ENCODE results near the gene MUC15.

Gene MUC15

DNA sequence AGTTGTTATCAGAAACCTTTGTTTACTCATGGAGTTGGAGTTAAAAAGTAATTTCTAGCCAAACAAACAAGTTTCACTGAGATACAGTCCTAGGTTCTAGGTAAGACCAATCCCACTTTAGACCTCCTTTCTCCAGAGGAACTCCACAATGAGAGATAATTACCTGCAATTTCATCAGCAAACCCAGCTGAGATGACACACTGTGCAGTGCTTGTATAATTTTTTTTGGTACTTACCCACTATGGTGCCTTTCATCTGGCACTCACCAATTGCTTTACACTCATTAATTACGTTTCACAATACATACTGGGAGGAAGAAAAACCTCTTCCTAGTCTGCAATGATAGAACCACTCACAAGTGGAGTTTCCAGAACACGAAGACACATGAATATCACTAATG, 1.8 kb upstream of the MUC15 start:
- DNase-seq: no peak

DNA sequence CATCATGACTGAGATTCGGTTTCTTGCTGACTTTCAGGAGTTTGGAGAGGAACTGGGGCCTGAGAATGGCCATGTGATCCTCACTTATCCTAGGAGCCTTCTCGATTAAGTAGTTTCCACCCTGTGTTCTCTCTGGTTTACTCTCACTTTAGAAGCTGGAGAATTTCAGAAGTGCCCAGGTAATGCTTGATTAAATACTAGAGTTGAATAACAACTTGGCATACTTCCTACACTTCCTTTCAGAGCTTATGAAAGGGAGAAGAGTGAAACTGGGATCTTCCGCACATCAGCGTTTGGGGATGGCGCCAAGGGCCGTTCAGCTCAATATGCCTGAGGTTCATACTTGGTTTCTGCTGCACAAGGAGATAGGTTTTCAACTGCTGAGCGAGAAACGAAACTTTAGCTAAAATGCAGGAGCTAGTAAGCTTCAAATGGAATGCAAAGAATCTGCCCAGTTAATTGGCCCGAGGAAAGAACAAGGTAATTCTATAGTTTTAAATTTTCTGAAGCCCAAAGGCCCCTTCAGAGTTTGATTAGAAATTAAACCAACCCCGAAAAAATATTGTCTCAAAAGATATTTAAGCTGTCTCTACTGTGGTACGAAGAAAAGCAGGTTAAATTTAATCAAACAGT, 823 bp upstream of the MUC15 start:
- DNase-seq: no peak

DNA sequence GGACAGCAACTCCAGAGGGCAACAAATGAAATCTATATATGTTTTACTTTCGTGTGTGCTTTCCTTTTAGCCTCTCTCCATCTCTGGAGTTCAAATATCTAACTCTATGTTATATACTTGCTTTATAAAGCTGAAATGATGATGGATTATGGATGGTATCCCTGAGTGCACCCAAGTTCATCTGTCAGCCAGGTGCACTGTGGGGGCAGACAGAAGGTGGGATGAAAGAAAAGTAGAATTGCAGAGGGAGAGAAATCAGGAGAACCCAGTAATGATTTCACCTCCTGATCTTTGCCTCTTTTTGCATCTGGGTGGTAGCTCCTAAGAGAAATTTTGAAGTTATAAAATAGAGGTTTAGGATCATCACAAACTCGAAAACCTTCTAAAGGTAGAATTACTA, 2.4 kb downstream of the MUC15 start:
- no peak for DNase-seq

DNA sequence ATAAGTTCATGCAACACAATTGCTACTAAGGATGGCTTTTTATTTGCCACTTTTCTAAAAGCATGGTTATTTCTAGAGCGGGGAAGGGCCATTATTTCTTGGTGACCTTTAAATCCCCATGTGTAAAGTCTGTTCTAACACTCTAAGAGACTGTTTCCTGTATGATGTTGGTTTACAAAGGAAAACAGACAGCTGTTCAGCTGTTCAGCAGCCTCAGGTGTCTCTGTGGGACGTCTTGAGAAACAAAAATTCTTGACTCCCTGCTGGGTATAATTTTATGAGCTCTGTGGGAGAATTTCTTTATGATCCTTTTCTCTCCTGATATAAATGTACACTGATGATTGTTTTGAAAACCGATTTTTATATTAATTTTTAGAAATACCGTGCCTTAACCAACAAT, 13.9 kb downstream of the MUC15 start:
- DNase-seq: no peak

DNA sequence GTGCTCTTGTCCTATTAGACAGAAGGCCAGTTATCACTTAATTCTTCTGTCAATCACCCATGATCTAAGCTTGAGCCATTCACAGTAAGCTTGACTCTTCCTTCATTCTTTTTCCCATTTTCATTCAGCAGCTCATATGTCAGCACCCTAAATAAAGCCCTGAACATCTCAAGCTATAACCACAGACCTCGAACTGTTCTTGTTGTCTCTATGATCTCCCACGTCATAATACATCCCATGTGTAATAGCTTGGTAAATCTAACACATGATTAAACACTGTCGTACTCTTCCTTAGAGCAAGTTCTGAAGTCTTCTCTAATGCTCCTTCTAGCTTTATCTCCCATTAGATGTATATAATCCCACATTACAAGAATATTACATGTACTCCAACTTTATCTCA, 14.4 kb downstream of the MUC15 start:
- DNase-seq: no peak

DNA sequence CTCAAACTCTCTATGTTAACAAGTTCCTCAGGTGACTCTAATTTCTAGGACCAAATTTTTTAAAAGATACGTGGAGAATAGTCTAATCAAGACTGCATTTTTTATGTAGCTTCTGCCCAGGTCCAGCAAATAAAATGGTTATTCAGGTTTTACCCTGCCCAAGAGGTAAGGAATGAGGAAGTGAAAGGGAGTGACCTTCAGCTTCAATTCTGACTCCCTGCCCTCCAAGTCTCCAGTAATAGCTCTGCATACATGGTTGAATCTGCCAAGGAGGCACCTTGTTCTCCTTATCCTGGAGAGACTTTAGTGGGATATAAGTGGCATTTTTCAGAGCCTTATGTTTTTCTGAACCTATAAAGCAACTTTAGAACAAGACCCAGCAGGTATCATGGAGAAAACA, 15.5 kb downstream of the MUC15 start:
- no peak for DNase-seq

DNA sequence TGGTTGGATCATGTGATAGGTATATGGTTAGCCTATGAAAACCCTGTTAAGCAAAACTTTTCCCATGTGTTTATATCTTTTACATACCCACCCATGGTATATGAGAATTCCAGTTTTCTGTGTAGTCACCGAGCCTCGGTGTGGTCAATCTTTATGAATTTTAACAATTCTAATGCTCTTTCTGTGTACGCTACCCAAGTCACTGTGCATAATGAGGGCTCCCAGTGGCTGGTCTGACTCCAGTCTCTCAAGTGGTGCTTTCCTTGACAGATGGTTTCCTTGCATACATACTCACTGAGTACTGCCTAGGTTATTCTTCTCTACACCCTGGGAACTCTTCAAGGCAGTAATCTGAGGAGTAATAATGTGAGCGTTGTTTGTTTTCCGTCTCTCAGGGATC, 17.6 kb downstream of the MUC15 start:
- no peak for DNase-seq

DNA sequence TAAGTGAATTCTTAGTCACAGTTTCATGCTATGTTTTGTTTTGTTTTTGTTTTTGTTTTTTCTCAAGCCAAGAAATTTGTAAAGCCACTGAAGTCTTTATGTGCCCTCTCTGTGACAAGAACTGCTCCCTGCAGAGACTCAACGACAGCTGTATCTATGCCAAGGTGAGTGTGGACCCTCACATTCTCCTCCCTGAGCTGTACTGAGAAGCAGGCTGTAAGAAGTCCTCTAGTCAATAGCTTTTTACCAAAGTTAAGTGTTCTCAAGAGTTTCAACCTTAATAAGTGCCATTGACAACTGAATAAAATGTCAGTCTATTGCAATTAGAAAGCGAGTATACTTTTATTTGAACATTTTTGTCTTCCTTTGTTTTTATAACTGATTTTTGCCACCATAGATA, 18.9 kb downstream of the MUC15 start:
- no peak for DNase-seq

DNA sequence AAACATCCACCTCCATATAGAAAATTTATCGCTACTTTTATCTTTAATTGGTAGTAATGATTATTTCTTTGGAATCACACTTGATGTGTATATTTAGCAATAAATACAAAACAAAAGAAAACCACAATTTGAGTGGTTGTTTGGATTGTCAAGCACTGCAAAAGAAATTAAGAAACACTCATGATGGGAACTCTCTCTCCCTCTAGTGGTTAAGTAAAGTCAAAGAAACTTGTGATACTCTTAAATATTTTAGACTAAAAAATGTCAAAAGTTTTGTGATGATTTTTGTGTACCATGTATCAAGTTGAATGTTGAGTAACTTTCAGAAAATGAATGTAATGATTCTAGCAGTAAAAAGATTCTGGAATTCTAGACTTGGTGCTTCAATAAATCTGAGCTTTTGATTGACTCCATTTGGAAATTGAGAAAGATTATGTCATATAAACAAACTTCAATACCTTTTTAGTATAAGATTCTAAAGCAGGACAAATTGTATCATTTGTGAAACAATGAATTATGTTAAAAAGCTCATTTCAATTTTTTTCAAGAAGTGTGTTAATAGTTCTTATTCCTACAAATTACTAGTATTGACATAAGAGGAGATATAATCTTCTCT, 20.8 kb downstream of the MUC15 start:
- no peak for DNase-seq

DNA sequence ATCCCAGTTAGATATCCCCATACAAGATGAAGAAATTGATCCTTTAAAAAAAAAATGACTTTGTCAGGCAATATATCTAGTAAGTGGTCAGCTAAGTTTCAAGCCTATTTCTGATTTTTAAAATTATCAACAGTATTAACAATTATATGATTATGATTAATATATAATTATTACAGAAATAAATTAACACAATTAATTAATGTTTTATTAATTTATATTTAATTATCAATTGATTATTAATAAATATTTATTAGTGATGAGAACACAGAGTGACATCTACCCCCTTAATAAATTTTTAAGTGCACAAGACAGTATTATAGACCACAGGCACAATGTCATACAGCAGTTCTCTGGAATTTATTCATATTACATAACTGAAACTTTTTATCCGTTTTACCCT, 22.0 kb downstream of the MUC15 start:
- DNase-seq: no peak

DNA sequence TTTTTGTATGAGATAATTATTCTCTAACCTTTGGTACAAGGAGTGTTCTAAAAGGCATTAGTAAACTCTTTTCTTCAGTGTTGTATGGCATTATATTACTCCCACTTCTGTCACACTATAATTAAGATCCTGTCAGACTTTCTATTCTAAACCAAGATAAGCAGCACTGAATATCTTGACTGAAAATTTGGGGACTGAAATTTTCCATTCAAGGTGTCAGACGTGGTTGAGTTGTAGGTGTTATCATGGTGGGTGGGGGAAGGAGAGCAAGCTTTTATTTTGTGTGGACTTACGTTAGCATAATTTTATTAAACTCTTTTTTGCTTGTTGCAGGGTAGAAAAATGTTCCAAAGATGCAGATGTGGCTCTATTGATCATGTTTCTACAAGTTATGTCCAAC, 22.9 kb downstream of the MUC15 start:
- DNase-seq: no peak

DNA sequence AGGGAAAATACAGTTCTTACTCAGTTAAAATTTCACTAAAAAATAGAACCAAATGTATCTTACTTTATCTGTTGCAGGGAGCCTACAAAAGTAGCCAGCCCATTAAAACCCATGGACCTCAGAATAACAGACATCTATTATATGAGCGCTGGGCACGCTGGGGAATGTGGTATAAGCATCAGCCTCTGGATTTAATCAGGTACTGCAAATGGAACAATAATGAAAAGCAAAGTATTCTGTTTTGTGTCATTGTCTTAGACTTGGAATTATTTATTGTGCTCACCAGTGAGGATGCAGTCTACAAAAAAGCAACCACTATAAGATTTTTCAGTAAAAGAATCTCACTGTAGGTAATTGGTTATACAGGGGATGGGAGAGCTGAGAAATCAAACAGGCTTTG, 30.2 kb downstream of the MUC15 start:
- no peak for DNase-seq

DNA sequence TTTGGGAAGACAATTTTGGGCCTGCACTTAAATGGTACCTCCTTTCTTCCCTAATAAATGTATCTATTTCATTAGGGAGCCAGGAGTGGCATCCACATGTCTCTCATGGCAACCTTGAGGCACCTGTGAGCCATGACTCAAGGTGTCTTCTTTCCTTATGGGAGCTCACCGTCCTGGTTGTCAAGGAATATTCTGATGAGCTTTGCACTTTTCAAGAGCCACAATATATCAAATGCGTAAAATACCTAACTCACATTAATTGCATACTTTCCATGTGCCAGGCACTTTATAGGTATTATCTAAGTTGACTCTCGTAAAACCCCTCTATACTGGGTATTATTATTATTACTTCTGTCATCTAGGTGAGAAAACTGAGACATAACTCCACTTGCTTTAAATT, 32.5 kb downstream of the MUC15 start:
- DNase-seq: no peak

DNA sequence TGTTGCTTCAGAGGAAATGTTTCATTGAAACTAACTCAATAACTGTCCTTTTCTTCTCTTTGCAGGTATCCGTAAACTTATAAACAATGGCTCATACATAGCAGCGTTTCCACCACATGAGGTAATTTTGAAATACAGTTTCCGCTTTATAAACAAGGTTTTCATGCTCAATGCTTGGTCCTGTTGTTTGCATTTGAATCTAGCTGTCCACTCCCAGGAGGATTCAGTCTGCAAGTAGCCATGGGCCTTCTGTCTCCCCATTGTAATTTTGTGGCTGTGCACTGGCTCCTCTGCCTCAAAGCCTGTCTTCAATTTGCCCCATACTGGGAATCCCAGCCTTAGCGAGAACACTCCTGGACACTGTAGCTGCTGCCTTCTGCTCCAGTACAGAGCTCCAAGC, 34.7 kb downstream of the MUC15 start:
- DNase-seq: no peak

DNA sequence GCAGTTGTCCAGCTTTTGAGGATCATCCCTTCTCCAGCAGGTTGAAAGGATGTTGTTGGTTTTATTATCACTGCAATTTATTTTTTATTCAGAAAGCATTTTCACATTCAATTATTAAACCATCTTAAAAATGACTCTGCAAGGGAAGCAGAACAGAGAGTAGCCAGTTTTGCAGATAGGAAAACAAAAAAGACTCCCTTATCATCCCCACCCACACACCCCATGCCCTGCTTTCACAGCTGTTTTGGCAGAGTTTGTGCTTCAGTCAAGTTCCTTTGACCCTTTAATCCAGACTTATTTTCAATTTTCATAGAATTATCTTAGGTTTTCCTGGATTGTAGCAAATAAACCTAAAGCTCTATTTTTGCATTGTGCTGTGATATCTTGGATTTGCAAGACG, 44.4 kb downstream of the MUC15 start:
- DNase-seq: no peak

DNA sequence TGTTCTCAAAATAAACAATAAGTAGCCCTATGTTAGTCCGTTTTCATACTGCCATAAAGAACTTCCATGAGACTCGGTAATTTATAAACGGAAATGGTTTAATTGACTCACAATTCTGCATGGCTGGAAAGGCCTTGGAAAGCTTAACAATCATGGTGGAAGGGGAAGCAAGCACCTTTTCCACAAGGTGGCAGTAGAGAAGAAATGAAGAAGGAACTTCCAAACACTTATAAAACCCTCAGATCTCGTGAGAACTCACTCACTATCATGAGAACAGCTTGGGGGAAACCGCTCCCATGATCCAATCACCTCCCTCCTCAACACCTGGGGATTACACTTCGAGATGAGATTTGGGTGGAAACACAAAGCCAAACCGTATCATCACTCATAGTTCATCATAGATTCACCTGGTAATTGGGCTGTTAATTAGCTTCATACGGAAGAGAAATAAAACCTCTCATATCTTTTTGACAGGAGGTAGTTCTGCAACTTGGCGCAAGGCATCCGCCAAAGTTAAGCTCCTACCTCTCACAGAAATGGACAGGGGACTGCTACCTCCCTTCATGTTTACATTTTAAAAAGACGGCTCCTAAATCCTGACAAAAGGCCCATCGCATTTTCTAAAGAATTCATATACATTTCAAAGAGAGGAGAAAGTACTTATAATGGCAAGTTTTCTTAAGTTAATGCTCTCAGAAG, 49.0 kb downstream of the MUC15 start:
- no peak for DNase-seq

DNA sequence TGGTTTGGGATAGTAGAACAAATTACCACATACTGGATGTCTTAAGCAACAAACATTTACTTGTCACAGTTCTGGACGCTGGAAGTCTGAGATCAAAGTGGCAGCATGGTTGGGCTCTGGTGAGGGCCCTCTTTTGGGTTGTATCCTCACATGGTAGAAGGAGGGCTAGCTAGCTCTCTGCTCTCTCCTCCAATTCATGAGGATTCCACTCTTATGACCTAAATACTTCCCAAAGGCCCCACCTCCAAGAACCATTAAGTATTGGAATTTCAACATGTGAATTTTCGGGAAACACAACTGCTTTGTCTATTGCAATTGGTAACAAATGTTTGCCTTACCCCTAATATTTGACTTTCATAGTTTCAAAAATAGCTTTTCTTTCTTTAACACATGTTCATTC, 52.6 kb downstream of the MUC15 start:
- DNase-seq: no peak

DNA sequence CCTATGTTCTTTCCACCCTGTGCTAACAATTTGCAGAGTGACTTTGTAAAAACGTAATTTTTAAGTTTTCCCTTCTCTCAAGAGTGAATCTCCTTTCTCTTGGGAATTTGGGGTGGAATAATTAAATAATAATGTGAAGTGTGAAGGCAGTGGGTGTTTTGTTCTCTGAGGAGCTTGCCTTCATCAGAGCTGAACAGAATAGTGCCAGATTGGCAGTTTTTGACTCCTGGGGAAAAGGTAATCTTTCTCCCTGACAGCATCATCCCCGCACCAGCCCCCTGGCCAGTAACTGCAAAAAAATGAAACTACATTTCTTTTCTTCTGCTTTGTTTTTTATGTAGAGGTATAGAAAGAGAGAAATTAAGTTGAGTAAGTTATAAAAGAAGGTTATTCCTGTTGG, 59.9 kb downstream of the MUC15 start:
- no peak for DNase-seq

DNA sequence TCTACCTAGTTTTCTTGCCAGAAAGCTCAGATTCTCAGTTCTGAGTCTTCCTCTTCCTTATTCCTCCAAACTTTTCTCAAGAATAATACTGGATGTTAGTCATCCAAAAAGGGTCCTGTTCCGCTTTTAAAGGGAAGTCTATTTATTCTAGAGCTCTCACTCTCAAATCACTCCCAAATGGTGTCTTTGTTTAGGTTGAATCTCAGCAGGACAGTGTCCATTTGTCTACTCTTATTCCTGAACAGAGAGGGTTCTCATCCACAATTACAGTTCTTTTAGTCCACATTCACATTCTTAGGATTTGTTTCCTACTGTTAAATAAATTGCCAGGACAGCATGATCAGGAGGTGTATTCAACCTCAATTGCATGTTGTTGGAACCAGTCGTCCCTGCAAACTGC, 61.3 kb downstream of the MUC15 start:
- no peak for DNase-seq

DNA sequence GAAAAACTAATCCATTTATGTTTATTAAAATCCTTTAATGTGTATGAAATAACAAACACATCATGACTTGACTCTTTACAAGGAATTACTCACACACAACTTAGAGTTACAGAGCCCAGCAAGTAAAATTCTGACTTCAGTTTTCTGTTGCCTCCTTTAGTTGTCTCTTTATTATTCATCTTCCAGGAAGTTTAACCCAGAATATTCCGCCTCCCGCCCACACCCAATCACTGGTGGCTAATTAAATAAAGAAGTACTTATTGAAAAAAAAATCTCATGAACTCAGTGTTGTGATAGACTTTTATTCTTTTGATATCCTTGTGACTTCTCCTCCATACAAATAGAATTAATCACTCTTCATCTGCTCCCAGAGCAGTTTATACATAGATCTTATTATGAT, 61.9 kb downstream of the MUC15 start:
- no peak for DNase-seq

Data from stimulated activated naive CD4-positive, alpha-beta T cell (primary cell).